Pons (tissue), 1 donor: Measurements from ENCODE around the gene SLC28A1.
"Not testable (repeated sequence)": the region's sequence is repeated elsewhere in the genome, so short reads cannot be mapped to it uniquely, and the experiment has no call there.

ENCODE experiments used
- DNase-seq: peaks from one replicate; pipeline ENCODE4 v3.0.0-alpha.2; 2016; ENCODE audit warnings: low spot score

Gene SLC28A1

GRCh38 chr15:84970843-84971242, 86.4 kb downstream of the SLC28A1 start:
- DNase-seq, result no peak

- DNase-seq, result no peak
Observed at GRCh38 chr15:84973492-84974460, 89.3 kb downstream of the SLC28A1 start.

GRCh38 chr15:84975871-84976351, 91.4 kb downstream of the SLC28A1 start:
- no peak for DNase-seq

GRCh38 chr15:84976746-84977345, 92.4 kb downstream of the SLC28A1 start:
- no peak for DNase-seq

GRCh38 chr15:84979651-84980050, 95.2 kb downstream of the SLC28A1 start:
- DNase-seq, result no peak

- DNase-seq, result peak; percentile 86
Observed at GRCh38 chr15:84980196-84981053, 96.0 kb downstream of the SLC28A1 start.

GRCh38 chr15:84981054-84981710, 96.7 kb downstream of the SLC28A1 start:
- DNase-seq, result peak; percentile 95

- DNase-seq, result no peak
Observed at GRCh38 chr15:84981711-84982300, 97.3 kb downstream of the SLC28A1 start, which contains the start of gene PDE8A. Gene PDE8A (plus strand): TSS chr15:84981856. CDS start chr15:84982163, 307 bp downstream.

- peak; percentile 60 for DNase-seq
Observed at GRCh38 chr15:84982301-84982920, 97.9 kb downstream of the SLC28A1 start.

- DNase-seq, result no peak
Observed at GRCh38 chr15:84983294-84983693, 98.8 kb downstream of the SLC28A1 start.

GRCh38 chr15:84983711-84984110, 99.2 kb downstream of the SLC28A1 start:
- peak; percentile 66 for DNase-seq

GRCh38 chr15:84985158-84985557, 100.7 kb downstream of the SLC28A1 start:
- no peak for DNase-seq

- DNase-seq, result not testable (repeated sequence)
Observed at GRCh38 chr15:84987351-84987750, 102.9 kb downstream of the SLC28A1 start.

GRCh38 chr15:84987949-84988624, 103.6 kb downstream of the SLC28A1 start:
- no peak for DNase-seq

- no peak for DNase-seq
Observed at GRCh38 chr15:84988909-84989644, 104.6 kb downstream of the SLC28A1 start.

- no peak for DNase-seq
Observed at GRCh38 chr15:84990507-84990906, 106.0 kb downstream of the SLC28A1 start.

- DNase-seq, result no peak
Observed at GRCh38 chr15:84991014-84991712, 106.7 kb downstream of the SLC28A1 start.

- no peak for DNase-seq
Observed at GRCh38 chr15:84992157-84992944, 107.9 kb downstream of the SLC28A1 start.
